Measurements from ENCODE around the gene CHRDL2. TPM values are rescaled to one million over a fixed set of nuclear protein-coding genes. Genes with fewer than 3 reads are reported as not detected.
"Not testable (repeated sequence)": the region's sequence is repeated elsewhere in the genome, so short reads cannot be mapped to it uniquely, and the experiment has no call there.

Gene CHRDL2
- total and polyA plus RNA-seq, 3 experiments from 2014 or later, result not detected

DNA sequence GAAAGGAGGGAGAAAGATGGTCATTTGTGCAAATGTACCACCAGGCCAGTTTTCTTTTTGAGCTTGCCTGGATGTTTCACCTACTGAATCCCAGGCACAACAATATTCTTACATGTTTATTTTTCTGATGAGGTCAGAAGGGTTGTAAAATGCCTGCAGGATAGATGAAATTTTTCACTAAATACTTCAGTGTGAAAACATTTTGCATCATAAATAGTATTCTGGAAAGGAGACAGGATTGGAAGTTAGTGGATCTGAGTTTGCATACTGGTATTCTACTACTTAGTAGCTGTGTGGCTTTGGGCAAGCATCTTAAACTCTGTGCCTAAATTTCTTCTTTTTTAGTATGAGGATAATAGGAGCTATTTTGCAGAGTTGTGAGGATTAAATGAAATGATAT lies 42.2 kb upstream of the CHRDL2 start:
- Mint-ChIP-seq H3K27ac (no peak overlapping the region), H3K4me3 (no peak overlapping the region), H3K36me3 (peaks cover 0 to 9% (median 5%) of the 10 kb centered on the region in 3 donors), H3K9me3 (no peaks in the 10 kb centered on the region), H3K4me1 (peaks cover 62 to 82% (median 75%) of the 10 kb centered on the region in 3 donors), H3K27me3 (no peaks in the 10 kb centered on the region)
- no peak for DNase-seq
- ChIA-PET POLR2A (no interaction called here), CTCF (no interaction called here)
- Histone ChIP-seq H3K36me3 (ENCODE audit: insufficient read depth, low read length) (no peaks in the 10 kb centered on the region), H3K4me3 (ENCODE audit: low read length) (no peak overlapping the region), H3K27me3 (ENCODE audit: insufficient read depth, low read length, poor library complexity, severe bottlenecking) (no peaks in the 10 kb centered on the region), H3K27ac (ENCODE audit: low read depth, low read length) (no peak overlapping the region), H3K4me1 (ENCODE audit: insufficient read depth, low read length) (peaks cover 16% of the 10 kb centered on the region), H3K9me3 (ENCODE audit: low read length) (no peaks in the 10 kb centered on the region)

DNA sequence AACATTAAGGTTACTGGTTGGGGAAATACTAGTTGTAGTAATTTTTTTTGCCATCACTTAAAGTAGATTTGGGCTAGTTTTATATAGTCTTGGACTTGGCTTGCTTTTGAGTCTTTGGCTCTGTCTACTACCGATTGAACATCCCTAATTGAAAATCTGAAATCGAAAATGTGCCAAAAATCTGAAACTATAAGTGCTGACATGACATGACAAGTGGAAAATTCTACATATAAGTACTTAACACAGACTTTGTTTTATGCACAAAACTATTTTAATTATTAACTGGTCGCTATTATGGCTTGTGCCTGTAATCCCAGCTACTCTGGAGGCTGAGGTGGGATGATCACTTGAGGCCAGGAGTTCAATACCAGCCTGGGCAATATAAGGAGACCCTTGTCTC lies 39.9 kb upstream of the CHRDL2 start:
- Mint-ChIP-seq H3K4me1 (peaks cover 56 to 81% (median 78%) of the 10 kb centered on the region in 3 donors), H3K36me3 (peaks cover 0 to 2% (median 1%) of the 10 kb centered on the region in 3 donors), H3K27ac (peak overlapping the region in 4 of 8 donors; percentile 2 to 66 (median 14)), H3K9me3 (no peaks in the 10 kb centered on the region), H3K4me3 (peak overlapping the region in 1 of 7 donors; percentile 24), H3K27me3 (no peaks in the 10 kb centered on the region)
- no peak overlapping the region for H3K27ac ChIP-seq (ENCODE audit: low read depth, low read length)
- no peaks in the 10 kb centered on the region for H3K36me3 ChIP-seq (ENCODE audit: insufficient read depth, low read length)
- H3K4me3 ChIP-seq (ENCODE audit: low read length), result no peak overlapping the region
- no peaks in the 10 kb centered on the region for H3K27me3 ChIP-seq (ENCODE audit: insufficient read depth, low read length, poor library complexity, severe bottlenecking)
- CTCF ChIA-PET, result interaction anchor here (1.3 kb wide), 1 partner anchor 46 kb away, joined by 3 read pairs; no protein-coding TSS in a partner anchor
- POLR2A ChIA-PET, result no interaction called here
- no peak for DNase-seq
- no peaks in the 10 kb centered on the region for H3K9me3 ChIP-seq (ENCODE audit: low read length)
- peaks cover 16% of the 10 kb centered on the region for H3K4me1 ChIP-seq (ENCODE audit: insufficient read depth, low read length)

DNA sequence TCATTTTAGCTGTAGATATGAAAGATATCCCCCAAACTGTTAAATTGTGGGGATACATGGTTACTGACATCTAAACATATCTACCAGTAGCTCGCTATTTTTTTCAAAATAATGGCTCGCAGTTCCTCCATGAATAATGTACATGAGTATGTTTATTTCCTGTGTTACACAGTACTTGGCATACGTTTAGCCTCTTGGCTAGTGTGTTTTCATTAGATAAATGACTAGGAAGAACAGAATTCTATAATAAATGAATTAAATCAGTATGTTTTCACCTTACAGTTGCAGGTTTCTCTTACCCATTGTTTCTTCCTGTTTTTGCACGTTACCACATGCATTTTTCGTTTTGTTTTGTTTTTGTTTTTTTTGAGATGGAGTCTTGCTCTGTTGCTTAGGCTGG lies 39.2 kb upstream of the CHRDL2 start:
- H3K4me1 Mint-ChIP-seq, result peaks cover 51 to 80% (median 76%) of the 10 kb centered on the region in 3 donors
- peaks cover 0 to 1% (median 0%) of the 10 kb centered on the region in 3 donors for H3K36me3 Mint-ChIP-seq
- no peak overlapping the region for H3K4me3 ChIP-seq (ENCODE audit: low read length)
- no peak for DNase-seq
- H3K27me3 Mint-ChIP-seq, result no peaks in the 10 kb centered on the region
- ChIA-PET POLR2A (no interaction called here), CTCF (interaction anchor here (1.0 to 1.7 kb wide), 3 partner anchors 31 to 45 kb away, joined by 3 to 5 read pairs (median 3); no protein-coding TSS in a partner anchor)
- no peaks in the 10 kb centered on the region for H3K9me3 Mint-ChIP-seq
- no peaks in the 10 kb centered on the region for H3K9me3 ChIP-seq (ENCODE audit: low read length)
- H3K27me3 ChIP-seq (ENCODE audit: insufficient read depth, low read length, poor library complexity, severe bottlenecking), result no peaks in the 10 kb centered on the region
- H3K27ac Mint-ChIP-seq, result peak overlapping the region in 7 of 8 donors; percentile 63 to 85 (median 78)
- H3K4me1 ChIP-seq (ENCODE audit: insufficient read depth, low read length), result peaks cover 16% of the 10 kb centered on the region
- peak overlapping the region; percentile 24 to 80 (median 54) for H3K4me3 Mint-ChIP-seq
- H3K27ac ChIP-seq (ENCODE audit: low read depth, low read length), result no peak overlapping the region
- no peaks in the 10 kb centered on the region for H3K36me3 ChIP-seq (ENCODE audit: insufficient read depth, low read length)

DNA sequence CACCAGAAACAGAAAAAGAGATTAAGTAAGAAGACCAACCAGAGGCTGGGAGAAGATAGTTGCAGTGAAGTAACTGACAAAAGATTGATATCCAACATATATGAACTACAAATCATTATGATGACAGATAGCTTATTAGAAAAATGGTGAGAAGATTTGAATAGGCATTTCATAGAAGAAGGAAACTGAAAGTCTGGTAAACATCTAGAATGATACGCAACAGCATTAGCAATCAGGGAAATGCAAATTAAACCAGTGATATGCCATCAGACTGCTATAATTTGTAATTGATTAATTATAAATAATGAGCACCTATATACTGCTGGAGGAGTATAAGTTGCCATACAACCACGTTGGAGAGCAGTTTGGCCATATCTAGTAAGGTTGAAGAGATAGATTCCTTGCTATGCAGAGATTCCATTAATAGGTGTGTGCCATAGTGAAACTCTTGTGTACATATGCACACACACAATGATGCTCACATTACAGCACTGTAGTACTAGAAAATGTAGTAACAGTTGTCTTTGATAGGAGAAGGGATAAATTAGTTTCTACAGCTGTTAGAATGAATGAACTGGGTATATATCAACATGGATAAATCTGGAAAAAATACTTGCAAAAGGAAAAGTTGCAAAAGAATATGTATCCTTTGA lies 38.0 kb upstream of the CHRDL2 start:
- no peak overlapping the region for H3K27ac ChIP-seq (ENCODE audit: low read depth, low read length)
- H3K9me3 Mint-ChIP-seq, result no peaks in the 10 kb centered on the region
- no peak overlapping the region for H3K4me3 ChIP-seq (ENCODE audit: low read length)
- no peak for DNase-seq
- peaks cover 0 to 4% (median 4%) of the 10 kb centered on the region in 3 donors for H3K36me3 Mint-ChIP-seq
- no peaks in the 10 kb centered on the region for H3K36me3 ChIP-seq (ENCODE audit: insufficient read depth, low read length)
- H3K27ac Mint-ChIP-seq, result peak overlapping the region; percentile 4 to 96 (median 81)
- H3K4me1 ChIP-seq (ENCODE audit: insufficient read depth, low read length), result peaks cover 16% of the 10 kb centered on the region
- no peaks in the 10 kb centered on the region for H3K27me3 ChIP-seq (ENCODE audit: insufficient read depth, low read length, poor library complexity, severe bottlenecking)
- H3K4me3 Mint-ChIP-seq, result peak overlapping the region in 6 of 7 donors; percentile 6 to 80 (median 18)
- H3K9me3 ChIP-seq (ENCODE audit: low read length), result no peaks in the 10 kb centered on the region
- POLR2A ChIA-PET, result interaction anchor here (0.6 to 0.8 kb wide), 2 partner anchors 20 to 21 kb away, joined by 3 read pairs; no protein-coding TSS in a partner anchor
- H3K4me1 Mint-ChIP-seq, result peaks cover 46 to 72% (median 71%) of the 10 kb centered on the region in 3 donors
- H3K27me3 Mint-ChIP-seq, result no peaks in the 10 kb centered on the region
- CTCF ChIA-PET, result interaction anchor here (1.7 kb wide), 1 partner anchor 29 kb away, joined by 5 read pairs; no protein-coding TSS in a partner anchor

- not testable (repeated sequence) for H3K27ac ChIP-seq (ENCODE audit: low read depth, low read length)
- H3K4me3 Mint-ChIP-seq, result peak overlapping the region in 5 of 7 donors; percentile 13 to 80 (median 37)
These were observed 37.0 kb upstream of the CHRDL2 start for GRCh38 chr11:74768172-74768651.

GRCh38 chr11:74766905-74767304 lies 35.7 kb upstream of the CHRDL2 start:
- Histone ChIP-seq H3K4me3 (ENCODE audit: low read length) (no peak overlapping the region), H3K27ac (ENCODE audit: low read depth, low read length) (no peak overlapping the region), H3K9me3 (ENCODE audit: low read length) (no peaks in the 10 kb centered on the region), H3K36me3 (ENCODE audit: insufficient read depth, low read length) (no peaks in the 10 kb centered on the region), H3K4me1 (ENCODE audit: insufficient read depth, low read length) (peaks cover 16% of the 10 kb centered on the region), H3K27me3 (ENCODE audit: insufficient read depth, low read length, poor library complexity, severe bottlenecking) (no peaks in the 10 kb centered on the region)
- Mint-ChIP-seq H3K27ac (no peak overlapping the region), H3K9me3 (no peaks in the 10 kb centered on the region), H3K4me1 (peaks cover 48 to 79% (median 74%) of the 10 kb centered on the region in 3 donors), H3K4me3 (no peak overlapping the region), H3K27me3 (no peaks in the 10 kb centered on the region), H3K36me3 (peaks cover 14 to 18% (median 16%) of the 10 kb centered on the region in 3 donors)
- ChIA-PET CTCF (no interaction called here), POLR2A (no interaction called here)
- no peak for DNase-seq

More at GRCh38 chr11:74768172-74768651, 37.0 kb upstream of the CHRDL2 start:
- peaks cover 44 to 78% (median 74%) of the 10 kb centered on the region in 3 donors for H3K4me1 Mint-ChIP-seq
- H3K4me1 ChIP-seq (ENCODE audit: insufficient read depth, low read length), result peaks cover 16% of the 10 kb centered on the region
- H3K27me3 ChIP-seq (ENCODE audit: insufficient read depth, low read length, poor library complexity, severe bottlenecking); H3K36me3 Mint-ChIP-seq; H3K9me3 ChIP-seq (ENCODE audit: low read length); CTCF ChIA-PET; DNase-seq; H3K4me3 ChIP-seq (ENCODE audit: low read length); H3K27me3 Mint-ChIP-seq; H3K36me3 ChIP-seq (ENCODE audit: insufficient read depth, low read length); H3K9me3 Mint-ChIP-seq: not testable (repeated sequence)
- POLR2A ChIA-PET, result interaction anchor here (0.6 to 0.8 kb wide), 3 partner anchors 8 to 22 kb away, joined by 3 to 4 read pairs (median 3); no protein-coding TSS in a partner anchor
- peak overlapping the region in 7 of 8 donors; percentile 6 to 96 (median 43) for H3K27ac Mint-ChIP-seq

GRCh38 chr11:74756571-74756970 lies 25.3 kb upstream of the CHRDL2 start:
- H3K9me3 ChIP-seq (ENCODE audit: low read length), result no peaks in the 10 kb centered on the region
- CTCF ChIA-PET, result interaction anchor here (1.0 to 1.3 kb wide), 2 partner anchors 17 to 18 kb away, joined by 3 to 7 read pairs; no protein-coding TSS in a partner anchor
- Mint-ChIP-seq H3K4me1 (peaks cover 31 to 41% (median 34%) of the 10 kb centered on the region in 3 donors), H3K27me3 (no peaks in the 10 kb centered on the region), H3K36me3 (peaks cover 4 to 6% (median 4%) of the 10 kb centered on the region in 3 donors), H3K27ac (no peak overlapping the region), H3K4me3 (no peak overlapping the region), H3K9me3 (peaks cover 0 to 6% (median 4%) of the 10 kb centered on the region in 5 donors)
- H3K4me3 ChIP-seq (ENCODE audit: low read length), result no peak overlapping the region
- no peaks in the 10 kb centered on the region for H3K27me3 ChIP-seq (ENCODE audit: insufficient read depth, low read length, poor library complexity, severe bottlenecking)
- POLR2A ChIA-PET, result no interaction called here
- H3K27ac ChIP-seq (ENCODE audit: low read depth, low read length), result no peak overlapping the region
- no peaks in the 10 kb centered on the region for H3K4me1 ChIP-seq (ENCODE audit: insufficient read depth, low read length)
- DNase-seq, result no peak
- no peaks in the 10 kb centered on the region for H3K36me3 ChIP-seq (ENCODE audit: insufficient read depth, low read length)

DNA sequence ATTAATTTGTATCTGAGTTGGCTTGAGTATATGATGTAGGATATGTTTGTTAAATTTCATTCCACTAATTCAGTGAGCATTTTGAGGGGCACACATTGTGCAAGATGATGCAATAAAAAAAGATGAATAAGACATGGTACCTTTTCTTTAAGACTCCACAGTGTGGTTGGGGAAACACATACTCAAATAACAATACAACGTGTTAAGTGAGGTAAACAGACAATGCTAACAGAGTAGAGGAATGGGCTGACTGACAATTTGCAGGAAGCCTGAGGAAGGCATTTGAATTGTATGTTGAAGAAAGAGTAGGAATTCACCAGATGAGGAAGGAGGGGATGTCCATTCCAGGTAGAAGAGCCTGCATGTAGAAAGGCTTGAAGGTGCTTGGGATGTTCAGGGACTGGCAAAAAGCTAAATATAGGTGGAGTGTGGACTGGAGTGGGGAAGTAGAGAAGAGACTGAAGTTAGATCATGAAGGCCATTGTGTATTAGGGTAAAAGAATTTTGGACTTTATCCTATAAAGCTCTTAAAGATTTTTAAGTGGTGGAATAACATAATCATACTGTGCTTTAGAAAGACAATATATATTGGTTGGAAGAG lies 24.3 kb upstream of the CHRDL2 start:
- H3K27ac Mint-ChIP-seq, result peak overlapping the region in 3 of 8 donors; percentile 8 to 37 (median 25)
- peaks cover 0 to 5% (median 4%) of the 10 kb centered on the region in 5 donors for H3K9me3 Mint-ChIP-seq
- H3K4me3 Mint-ChIP-seq, result no peak overlapping the region
- DNase-seq, result no peak
- no peaks in the 10 kb centered on the region for H3K36me3 ChIP-seq (ENCODE audit: insufficient read depth, low read length)
- H3K36me3 Mint-ChIP-seq, result peaks cover 4 to 8% (median 7%) of the 10 kb centered on the region in 3 donors
- peaks cover 38 to 48% (median 39%) of the 10 kb centered on the region in 3 donors for H3K4me1 Mint-ChIP-seq
- no peaks in the 10 kb centered on the region for H3K27me3 Mint-ChIP-seq
- no peak overlapping the region for H3K4me3 ChIP-seq (ENCODE audit: low read length)
- ChIA-PET POLR2A (no interaction called here), CTCF (interaction anchor here (1.0 to 1.3 kb wide), 2 partner anchors 16 to 19 kb away, joined by 3 to 7 read pairs; no protein-coding TSS in a partner anchor)
- peaks cover 6% of the 10 kb centered on the region for H3K4me1 ChIP-seq (ENCODE audit: insufficient read depth, low read length)
- H3K27me3 ChIP-seq (ENCODE audit: insufficient read depth, low read length, poor library complexity, severe bottlenecking), result no peaks in the 10 kb centered on the region
- no peaks in the 10 kb centered on the region for H3K9me3 ChIP-seq (ENCODE audit: low read length)
- no peak overlapping the region for H3K27ac ChIP-seq (ENCODE audit: low read depth, low read length)

Data from CD8-positive, alpha-beta memory T cell (primary cell).